ENCODE data around the gene SERPINB1.
"Not testable (repeated sequence)": the region's sequence is repeated elsewhere in the genome, so short reads cannot be mapped to it uniquely, and the experiment has no call there.

SERPINB1 gene

DNA sequence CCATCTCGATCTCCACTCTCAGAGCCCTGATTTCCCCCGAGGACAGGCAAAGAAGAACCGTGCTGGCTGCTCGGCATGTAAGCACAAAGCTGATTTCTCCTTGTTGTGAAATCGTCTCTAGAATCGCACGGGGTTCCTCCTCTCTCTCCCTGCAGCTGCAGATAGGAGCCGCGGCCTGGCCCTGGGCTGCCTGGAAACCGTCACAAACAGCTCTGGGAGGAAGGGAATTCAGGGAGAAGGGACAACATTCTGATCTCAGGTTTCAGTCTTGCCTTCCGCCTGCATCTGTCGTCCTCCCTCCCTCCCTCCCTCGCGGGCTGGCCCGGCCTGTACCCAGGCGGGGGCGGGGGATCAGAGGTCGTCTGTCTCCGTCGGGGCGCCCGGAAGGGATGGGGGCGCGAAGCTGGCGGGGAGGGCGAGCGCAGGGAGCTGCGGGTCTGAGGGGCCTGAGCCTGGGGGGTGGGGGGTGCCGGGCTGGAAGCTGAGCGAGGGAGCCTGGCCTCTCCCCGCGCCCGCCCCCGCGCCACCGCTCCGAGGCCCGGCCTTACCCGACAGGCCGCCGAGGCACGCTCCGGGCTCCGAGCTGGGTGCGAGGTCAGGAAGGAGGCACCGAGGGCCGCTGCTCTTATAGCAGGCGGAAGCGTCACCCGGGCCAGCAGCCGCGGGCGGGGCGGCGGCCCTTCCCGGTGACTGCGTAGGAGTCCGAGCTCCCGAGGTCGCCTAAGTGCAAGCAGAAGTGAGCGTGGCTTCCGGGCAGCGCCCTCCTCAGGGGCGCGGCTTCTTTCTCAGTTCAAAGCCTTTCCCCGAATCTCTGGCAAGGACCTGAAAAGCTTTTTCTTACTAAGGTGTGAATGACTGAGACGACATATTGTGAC lies at the start of gene SERPINB1:
SERPINB1 (minus strand) TSS at position 600 of the 875 bp plus-strand sequence. CDS start 1,277 bp downstream, outside the sequence.
- peak; percentile 72 for DNase-seq (ENCODE audit: low spot score)

DNA sequence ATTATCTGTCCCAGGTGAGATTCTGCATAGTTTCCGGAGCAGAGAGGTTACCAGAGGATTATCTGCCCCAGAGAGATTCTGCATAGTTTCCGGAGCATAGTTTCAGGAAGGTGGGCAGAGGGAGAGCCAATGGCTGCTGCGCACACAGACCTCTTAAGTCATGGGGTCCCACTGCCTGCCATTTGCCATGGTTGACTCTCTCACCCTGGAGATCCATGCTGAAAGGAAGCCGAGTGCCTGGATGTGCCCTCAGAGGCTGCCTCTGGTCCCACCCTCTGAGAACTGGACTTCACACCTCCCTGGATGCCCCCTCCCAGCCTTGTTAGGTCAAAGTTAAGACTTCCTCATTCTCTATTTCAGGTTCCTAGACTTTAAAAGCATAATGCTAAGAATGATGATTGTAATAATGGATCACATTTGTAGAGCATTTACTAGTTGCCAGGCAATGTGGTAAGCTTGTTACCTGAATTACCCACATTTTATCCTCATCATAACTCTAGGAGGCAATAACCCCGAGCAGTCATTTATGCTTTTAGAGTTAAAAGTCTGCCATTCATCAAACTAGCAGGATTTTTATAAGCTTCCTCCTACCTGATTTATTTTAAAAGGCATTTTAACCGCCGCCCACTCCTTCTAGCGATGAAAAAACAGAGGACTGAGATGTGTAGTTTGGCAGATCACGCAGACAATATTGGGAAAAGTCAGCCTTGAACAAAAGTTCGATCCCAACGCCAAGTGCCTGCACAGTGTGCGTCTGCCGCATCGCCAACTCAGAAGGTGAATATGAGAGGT lies 49.5 kb upstream of the SERPINB1 start:
- no peak for DNase-seq (ENCODE audit: low spot score)

DNA sequence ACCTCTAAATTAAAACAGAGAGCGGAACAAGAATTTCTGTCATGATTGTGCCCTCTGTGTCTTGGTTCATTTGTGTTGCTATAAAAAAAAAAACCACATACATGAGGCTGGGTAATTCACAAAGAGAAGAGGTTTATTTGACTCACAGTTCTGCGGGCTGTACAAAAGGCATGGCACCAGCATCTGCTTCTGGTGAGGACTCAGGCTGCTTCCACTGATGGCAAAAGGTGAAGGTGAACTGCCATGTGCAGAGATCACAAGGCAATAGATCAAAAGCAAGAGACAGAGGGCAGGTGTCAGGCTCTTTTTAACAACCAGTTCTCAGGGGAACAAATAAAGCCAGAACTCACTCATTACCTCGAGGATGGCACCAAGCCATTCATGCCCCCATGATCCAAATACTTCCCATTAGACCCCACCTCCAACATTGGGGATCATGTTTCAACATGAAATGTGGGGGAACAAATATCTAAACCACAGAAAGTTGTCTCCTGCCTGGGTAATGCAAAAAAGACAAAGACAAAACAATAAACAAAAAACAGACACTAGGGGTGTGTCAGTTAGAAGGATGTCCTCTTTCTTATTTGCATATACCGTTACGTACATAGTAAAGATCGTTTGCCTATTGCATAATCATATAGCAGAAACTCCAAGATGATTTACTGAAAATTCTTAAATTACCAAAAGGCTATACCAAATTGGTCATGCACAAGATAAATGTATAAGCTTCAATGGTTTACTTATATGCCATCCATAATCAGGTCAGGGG lies 44.5 kb upstream of the SERPINB1 start:
- no peak for DNase-seq (ENCODE audit: low spot score)

DNA sequence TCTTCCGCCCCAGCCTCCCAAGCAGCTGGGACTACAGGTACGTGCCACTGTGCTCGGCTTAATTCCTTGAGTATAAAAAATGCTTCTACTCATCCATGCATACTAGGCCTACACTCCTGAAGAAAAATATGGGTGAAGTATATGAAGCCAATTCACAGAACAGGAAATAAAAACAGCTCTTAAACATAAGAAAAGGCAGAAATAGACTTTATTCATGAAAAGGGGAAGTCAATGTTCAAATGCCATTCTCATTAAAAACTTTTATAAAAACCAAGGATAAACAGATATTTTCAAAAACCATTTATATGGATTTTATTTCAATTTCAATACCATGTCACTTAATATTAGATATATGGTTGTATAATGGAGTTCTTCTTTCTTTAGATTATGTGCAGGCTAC lies 43.1 kb upstream of the SERPINB1 start:
- DNase-seq (ENCODE audit: low spot score) = no peak

DNA sequence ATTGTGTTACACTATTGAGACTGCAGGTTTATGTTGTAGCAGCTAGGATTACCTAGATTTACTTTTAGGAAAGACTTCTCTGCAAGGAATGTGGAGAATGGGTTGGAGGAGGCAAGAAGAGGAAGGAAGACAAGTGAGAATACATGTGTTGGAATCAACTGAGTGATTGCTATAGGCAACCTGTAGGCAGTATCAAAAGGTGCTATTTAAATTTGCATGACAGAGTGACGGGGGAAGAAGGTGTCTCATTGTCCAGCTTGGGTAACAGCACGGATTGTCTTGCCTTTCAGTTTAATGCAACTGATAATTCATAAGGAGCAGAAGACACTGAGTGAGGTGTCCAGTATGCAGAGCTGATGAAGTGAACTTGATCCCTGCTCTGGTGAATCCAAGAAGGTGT lies 42.0 kb upstream of the SERPINB1 start:
- no peak for DNase-seq (ENCODE audit: low spot score)

DNA sequence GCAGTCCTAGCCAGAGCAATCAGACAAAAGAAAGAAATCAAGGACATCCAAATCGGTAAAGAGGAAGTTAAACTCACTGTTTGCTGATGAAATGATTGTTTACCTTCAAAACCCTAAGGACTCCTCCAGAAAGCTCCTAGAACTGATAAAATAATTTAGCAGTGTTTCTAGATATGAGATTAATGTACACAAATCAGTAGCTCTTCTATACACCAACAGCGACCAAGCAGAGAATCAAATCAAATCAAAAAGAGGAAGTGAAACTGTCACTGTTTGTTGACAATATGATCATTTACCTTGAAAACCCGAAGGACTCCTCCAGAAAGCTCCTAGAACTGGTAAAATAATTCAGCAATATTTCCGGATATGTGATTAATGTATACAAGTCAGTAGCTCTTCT lies 39.8 kb upstream of the SERPINB1 start:
- DNase-seq (ENCODE audit: low spot score) = no peak

DNA sequence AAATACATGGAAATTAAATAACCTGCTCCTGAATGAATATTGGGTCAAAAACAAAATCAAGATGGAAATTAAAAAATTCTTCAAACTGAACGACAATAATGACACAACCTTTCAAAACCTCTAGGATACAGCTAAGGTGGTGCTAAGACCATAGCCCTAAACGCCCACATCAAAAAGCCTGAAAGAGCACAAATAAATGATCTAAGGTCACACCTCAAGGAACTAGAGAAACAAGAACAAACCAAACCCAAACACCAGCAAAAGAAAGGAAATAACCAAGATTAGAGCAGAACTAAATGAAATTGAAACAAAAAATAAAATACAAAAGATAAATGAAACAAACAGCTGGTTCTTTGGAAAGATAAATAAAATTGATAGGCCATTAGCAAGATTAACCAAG lies 38.5 kb upstream of the SERPINB1 start:
- not testable (repeated sequence) for DNase-seq (ENCODE audit: low spot score)

DNA sequence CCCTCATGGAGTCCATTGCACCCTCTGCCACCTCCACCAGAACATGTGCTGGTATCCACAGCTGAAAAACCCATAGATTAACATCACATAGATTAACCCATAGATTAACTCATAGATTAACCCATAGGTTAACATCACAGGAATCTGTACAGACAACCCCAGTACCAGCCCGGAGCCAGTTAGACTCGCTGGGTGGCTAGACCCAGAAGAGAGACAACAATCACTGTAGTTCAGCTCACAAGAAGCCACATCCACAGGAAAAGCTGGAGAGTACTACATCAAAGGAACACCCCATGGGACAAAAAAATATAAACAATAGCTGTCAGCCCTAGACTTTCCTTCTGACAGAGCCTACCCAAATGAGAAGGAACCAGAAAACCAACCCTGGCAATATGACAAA lies 36.3 kb upstream of the SERPINB1 start:
- DNase-seq (ENCODE audit: low spot score) = no peak

DNA sequence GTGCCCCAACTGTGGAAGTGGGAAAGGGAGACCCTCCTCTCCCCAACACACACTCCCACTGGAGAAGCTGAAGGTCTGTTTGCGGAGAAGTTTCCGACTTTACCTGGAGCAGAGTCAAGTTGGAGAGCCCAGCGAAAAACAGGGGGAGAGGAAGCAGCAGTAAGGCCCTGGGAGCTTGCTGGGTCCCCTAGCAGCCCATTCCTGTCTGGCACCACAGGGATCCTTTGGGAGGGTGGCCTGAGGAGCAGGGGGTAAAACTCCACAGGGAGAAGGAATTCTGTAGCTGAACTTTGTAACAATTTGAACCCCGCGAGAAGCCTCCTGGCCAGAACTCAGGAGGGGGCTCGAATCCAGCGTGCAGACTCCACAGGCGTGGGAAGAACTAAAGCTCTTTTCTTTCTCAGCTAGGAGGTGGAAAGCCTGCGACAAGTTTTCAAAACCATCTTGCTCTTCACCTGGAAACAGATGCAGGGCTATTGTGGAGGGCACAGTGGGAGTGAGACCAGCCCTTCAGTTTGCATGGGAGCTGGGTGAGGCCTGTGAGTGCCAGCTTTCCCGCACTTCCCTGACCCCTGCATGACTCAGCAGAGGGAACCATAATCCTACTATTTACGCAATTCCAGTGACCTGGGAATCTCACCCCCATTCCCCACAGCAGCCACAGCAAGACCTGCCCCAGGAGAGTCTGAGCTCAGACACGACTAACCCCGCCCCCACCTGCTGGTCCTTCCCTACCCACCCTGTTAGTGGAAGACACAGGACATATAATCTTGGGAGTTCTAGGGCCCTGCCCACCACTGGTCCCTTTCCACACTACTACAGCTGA lies 35.6 kb upstream of the SERPINB1 start:
- no peak for DNase-seq (ENCODE audit: low spot score)

DNA sequence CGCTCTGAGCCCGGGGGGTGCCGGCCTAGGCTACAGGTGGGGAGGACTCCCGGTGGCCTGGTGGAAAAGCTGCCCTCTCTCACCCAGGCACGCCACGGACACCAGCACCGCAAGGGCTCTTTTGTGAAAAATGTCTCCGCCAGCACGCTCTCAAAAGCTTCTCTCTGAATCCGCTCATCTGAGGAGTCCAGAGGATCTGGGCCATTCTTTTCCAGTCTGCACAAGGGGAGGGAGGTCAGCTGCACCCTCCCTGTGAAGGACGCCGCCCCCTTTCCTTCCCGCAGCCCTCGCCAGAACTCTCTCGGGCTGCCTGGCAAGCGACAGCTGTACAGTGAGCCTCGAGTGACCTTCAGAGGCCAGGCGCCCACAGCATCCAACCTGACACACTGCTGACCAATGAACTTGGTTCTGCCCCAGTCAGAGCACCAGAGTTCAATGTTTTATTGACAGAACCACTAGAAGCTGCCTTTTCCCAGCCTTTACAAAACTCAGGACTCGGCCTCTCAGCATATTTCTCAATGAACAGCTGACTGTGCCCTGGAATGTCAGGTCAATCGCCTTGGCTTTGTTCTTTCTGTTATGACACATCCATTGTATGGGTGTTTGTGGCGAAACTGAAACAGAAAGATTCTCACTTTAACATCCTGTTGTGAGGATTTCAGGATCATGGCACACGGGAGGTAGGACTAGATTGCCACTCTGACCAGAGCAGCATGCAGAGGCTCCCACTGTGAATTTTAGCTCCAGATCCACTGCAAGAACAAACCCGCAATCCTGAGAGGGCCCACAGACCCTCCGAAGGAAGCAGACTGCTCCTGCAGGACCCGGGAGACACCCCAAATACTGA lies 34.8 kb upstream of the SERPINB1 start:
- no peak for DNase-seq (ENCODE audit: low spot score)

DNA sequence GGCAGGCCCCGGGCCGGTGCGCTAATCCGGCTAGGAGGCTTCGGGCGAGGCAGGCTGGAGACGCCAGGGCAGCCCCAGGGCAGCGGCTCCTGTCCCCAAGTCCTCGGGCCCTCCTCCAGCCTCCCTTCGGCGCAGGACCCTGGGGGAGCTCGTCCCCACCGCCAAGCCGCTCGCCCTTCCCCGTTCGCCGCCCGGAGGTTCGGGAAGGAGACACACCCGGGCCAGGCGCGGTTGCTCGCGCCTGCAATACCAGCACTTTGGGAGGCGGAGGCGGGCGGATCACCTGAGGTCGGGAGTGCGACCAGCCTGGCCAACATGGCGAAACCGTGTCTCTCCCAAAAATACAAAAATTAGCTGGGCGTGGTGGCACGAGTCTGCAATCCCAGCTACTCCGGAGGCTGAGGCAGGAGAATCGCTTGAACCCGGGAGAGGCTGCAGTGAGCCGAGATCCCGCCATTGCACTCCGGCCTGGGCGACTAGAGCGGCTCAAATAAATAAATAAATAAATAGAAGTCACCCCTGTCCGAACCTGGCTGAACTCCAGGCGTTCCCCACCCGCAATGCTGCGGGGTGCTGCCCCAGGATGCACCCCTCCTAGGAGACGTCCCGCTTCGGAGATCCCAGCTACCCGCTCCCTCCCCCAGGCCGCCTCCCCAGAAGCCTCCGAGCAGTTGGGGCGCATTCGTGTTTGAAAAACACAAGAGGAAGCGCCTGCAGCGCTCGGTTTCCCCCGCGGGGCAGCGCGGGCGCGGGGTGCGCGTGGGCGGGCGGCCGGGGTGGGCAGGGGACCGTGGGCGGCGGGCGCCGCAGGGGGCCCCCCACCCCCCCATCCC lies 33.9 kb upstream of the SERPINB1 start:
- no peak for DNase-seq (ENCODE audit: low spot score)

DNA sequence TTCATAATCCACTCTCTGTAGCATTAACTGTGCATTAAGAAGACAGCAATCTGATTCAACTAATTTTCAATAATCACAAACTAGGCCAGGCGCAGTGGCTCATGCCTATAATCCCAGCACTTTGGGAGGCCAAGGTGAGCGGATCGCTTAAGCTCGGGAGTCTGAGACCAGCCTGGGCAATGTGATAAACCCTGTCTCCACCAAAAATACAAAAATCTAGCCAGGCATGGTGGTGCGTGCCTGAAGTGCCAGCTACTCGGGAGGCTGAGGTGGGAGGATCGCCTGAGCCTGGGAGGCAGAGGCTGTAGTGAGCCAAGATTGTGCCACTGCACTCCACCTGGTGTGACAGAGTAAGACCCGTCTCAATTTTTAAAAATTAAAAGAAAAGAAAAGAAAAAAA lies 32.0 kb upstream of the SERPINB1 start:
- DNase-seq (ENCODE audit: low spot score) = no peak

DNA sequence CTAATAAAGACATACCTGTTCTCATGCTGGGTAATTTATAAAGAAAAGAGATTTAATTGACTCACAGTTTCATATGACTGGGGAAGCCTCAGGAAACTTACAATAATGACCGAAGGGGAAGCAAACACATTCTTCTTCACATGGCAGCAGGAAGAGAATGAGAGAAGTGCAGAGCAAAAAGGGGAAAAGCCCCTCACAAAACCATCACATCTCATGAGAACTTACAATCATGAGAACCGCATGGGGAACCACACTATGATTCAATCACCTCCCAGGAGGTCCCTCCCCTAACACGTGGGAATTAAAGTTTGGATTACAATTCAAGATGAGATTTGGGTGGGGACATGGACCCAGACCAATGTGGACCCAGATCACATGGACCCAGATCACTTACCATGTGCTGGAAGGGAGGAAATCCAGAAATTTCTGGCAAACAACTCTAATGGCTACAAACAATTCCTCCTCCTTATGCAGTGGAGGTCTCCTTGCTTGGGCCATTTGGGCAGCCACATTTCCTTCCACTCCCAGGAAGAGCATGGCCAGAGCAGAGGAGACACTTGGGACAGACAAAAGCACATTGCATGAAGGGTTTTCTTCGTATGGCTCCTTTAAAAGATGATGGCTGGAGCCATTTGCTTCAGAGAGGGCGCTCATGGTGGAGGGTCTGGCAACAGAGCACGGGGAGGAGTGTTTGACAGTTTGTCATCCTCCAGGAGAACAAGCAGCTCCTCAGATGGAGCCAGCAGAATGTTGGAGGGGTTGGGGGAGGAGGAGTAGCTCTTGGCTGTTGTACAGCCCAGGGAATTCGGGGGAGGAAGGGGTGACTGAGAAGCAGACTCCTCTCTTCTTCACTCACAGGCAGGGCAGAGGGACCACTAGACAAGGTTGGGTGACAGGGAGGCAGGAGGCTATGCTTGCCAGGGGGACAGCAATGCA lies 31.0 kb upstream of the SERPINB1 start:
- DNase-seq (ENCODE audit: low spot score) = no peak

DNA sequence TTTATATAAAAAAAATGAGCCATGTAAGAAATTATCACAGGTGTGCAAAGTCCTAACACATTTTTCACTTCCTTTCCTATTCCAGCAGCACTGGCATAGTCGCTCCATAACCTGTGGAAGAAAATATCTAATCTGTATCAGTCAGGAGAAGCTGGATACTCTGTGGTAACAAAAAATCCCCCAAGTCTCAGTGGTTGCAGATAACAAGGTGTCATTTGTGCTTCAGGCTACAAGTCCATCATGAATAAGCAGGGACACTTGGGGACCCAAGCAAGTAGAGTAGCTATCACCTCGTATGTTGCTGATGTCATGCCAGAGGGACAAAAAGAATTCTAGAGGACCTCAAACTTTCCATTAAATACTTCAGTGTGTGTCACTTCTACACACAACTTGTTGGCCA lies 30.3 kb upstream of the SERPINB1 start:
- DNase-seq (ENCODE audit: low spot score) = no peak

DNA sequence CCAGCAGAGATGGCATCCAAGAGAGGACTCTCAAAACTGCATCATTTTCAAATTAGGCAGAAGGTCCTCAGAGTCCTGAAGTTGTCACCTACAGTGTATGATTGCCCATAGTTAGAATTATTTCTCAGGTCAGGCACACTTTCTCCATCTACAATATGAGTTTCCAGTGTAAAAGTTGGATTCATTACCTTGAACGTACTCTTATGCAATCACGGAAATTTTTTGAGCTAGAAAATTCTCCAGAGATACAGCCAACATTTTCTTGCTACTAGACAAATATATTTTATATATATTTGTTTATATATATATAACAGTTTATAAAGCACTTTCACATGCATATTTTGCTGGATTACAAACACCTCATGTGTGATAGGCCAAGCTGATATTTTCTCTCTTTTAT lies 29.4 kb upstream of the SERPINB1 start:
- DNase-seq (ENCODE audit: low spot score) = no peak

DNA sequence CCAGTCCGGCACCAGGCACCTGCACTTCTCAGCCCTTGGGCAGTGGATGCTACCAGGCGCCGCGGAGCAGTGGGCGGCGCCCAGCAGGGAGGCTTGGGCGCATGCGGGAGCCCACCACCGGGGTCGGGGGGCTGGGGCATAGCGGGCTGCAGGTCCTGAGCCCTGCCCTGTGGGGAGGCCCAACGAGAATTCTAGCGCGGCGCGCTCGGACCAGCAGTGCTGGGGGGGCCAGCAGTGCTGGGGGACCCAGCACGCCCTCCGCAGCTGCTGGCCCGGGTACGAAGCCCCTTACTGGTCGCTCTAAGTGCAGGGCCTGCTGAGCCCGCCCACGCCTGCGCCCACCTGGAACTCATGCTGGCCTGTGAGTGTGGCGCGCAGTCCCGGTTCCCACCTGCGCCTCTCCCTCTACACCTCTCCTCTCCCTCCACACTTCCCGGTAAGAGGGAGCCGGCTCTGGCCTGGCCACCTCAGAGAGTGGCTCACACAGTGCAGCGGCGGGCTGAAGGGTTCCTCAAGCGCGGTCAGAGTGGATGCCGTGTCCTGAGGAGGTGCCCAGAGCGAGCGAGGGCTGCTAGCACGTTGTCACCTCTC lies 28.5 kb upstream of the SERPINB1 start:
- DNase-seq (ENCODE audit: low spot score) = no peak

DNA sequence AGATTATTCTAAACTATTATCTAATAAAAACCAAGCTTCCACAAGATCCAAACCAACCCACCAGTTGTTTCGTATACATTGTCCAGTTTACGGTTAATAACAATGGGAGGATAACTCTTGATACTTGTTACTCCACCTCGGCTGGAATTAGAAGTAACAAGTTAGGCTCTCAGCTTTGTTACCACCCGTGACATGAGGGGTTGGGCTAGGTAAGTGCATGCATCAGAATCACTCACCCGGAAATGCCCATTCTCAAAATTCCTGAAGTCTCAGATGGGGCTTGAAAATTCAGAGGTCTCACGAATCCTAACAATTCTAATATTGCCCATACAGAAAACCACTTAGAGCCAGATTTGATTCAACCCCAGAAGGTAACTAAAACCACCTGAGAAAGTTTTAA lies 27.0 kb upstream of the SERPINB1 start:
- DNase-seq (ENCODE audit: low spot score) = no peak

DNA sequence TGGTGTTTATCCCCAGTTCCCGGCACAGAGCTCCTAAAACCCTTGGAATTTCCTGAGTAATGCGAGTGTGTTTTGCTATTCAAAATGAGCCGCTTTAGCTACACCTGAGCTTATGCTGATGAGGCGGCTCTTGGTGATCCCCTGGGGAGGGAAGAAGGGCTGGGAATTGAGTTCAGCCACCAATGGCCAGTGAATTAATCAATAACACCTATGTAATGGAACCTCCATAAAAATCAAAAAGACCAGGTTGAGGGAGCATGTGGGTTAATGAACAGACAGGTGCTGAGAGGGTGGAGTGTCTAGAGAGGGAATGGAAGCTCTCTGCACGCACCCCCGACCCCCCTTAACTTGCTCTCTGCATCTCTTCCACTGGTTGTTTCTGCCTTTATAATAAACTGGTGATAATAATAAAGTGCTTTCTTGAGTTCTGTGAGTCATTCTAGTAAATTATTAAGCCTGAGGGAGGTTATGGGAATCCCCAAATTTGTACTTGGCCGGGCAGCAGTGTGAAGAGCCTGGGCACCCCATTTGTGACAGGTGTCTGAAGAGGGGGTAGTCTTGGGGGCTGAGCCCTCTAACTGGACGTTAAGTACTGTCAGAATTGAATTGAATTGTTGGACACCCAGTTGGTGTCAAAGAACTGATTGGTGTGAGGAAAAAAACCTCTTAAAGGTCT lies 24.6 kb upstream of the SERPINB1 start:
- no peak for DNase-seq (ENCODE audit: low spot score)
